GM12872 (cell line): Measurements from ENCODE around the gene BPI.

Source experiments
- TF ChIP-seq, protein P1 (sequence below): IDR thresholded peaks from 3 replicates; pipeline ENCODE4 v1.5.1; 2011; ENCODE audit warnings: low read depth, mild to moderate bottlenecking, low read length, moderate library complexity; ENCODE audit not compliant: insufficient read depth

Gene BPI

DNA sequence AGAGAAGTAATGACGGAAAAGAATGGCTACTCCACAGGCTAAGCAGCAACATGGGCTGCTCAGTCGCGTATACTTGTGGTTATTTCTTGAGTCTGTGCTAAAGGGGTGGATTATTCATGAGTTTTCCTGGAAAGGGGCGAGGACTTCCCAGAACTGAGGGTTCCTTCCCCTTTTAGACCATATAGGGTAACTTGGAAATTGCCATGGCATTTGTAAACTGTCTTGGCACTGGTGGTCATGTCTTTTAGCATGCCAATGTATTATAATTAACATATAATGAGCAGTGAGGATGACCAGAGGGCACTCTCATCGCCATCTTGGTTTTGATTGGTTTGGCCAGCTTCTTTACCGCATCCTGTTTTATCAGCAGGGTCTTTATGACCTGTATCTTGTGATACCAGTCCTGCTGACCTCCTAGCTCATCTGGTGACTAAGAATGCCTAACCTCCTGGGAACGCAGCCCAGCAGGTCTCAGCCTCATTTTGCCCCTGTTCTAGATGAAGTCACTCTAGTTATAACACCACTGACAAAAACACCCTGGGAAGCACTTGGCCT, 53.8 kb downstream of the BPI start:
- TF ChIP-seq, protein P1, sequence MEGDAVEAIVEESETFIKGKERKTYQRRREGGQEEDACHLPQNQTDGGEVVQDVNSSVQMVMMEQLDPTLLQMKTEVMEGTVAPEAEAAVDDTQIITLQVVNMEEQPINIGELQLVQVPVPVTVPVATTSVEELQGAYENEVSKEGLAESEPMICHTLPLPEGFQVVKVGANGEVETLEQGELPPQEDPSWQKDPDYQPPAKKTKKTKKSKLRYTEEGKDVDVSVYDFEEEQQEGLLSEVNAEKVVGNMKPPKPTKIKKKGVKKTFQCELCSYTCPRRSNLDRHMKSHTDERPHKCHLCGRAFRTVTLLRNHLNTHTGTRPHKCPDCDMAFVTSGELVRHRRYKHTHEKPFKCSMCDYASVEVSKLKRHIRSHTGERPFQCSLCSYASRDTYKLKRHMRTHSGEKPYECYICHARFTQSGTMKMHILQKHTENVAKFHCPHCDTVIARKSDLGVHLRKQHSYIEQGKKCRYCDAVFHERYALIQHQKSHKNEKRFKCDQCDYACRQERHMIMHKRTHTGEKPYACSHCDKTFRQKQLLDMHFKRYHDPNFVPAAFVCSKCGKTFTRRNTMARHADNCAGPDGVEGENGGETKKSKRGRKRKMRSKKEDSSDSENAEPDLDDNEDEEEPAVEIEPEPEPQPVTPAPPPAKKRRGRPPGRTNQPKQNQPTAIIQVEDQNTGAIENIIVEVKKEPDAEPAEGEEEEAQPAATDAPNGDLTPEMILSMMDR, result no peak

DNA sequence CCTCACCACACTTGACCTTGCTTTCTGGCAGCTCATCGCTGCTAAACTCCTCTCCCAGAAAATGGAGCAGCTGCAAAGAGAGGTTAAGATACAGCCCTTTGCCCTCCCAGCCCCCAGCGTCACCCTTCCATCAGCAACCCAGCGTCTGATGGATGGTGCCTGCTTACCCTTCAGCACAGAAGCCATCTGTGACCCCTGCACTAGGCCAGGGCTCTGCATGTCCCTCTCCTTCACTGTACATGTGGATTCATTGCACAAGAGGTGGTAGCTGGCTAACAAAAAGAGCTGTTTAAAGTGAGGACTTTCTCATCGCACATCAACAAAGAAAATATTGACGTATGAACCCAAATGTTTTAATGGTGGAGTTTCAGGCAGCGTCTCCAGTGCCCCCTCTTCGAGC, 54.6 kb downstream of the BPI start:
- TF ChIP-seq, protein P1, result no peak

DNA sequence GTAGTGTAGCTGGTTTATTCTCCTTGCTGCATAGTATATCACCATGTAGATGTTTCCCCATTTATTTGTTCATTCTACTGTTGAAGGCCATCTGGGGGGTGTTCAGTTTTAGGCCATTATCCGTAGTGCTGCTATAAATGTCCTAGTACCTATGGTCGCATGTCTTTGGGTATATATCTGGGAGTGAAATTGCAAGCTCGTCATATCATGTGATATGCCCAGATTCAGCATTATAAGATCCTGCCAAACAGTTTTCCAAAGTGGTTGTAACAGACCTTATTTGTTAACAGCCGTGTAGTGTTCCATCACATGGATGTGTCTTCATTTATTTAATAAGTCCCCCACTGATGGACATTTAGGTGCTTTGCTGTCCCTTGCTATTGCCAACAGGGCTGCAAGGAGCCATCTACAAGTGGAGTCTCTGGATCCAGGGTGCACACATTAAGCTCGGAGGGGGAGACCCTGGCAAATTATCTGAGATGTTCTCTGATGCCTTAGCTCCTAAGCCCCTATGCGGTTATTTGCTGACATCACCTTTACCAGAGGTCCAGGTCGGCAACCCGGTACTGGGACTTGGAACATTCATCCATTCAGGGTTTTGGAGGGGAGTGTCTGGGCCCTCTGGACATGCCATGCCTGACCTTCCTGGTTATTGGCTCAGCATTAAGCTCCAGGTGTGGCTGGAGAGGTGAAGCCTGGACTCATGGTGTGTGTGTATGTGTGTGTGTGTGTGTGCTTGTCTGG, 59.2 kb downstream of the BPI start:
- TF ChIP-seq, protein P1, result no peak

DNA sequence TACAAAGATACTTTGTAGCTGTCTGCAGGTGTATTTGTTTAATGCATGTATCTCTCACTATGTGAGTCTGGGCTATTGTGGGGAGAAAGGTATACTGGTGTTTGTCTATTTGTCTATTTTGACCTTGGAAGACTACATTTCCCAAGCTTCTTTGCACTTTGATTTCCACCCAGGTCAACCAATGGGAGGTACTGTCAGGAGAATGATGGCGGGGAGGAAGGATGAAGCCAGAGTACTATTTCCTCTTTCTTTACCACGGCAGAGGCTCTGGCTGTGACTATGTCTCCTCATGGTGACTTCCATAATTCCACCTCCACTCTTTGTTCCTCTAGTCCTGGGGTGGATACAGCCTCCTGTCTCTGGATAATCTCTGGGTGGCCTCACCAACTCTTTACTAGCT, 65.4 kb downstream of the BPI start:
- TF ChIP-seq, protein P1, result no peak

DNA sequence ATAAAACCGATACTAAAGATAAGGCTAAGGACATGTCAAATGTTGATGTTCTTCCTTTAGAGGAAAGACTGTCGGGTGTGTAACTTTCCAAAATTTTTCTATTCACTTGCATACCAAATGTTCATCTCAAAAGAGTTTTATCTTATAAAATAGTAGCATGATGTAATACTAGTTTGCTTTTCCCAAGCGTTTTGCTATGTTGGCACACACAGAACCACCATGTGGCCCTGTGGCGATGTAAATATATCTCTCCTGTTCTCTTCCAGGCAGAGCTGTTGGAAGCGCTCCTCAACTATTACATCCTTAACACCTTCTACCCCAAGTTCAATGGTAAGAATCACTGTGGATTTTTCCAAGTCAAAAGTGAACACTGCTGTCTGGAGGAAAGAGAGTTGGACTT, 68.8 kb downstream of the BPI start:
- TF ChIP-seq, protein P1, result no peak

DNA sequence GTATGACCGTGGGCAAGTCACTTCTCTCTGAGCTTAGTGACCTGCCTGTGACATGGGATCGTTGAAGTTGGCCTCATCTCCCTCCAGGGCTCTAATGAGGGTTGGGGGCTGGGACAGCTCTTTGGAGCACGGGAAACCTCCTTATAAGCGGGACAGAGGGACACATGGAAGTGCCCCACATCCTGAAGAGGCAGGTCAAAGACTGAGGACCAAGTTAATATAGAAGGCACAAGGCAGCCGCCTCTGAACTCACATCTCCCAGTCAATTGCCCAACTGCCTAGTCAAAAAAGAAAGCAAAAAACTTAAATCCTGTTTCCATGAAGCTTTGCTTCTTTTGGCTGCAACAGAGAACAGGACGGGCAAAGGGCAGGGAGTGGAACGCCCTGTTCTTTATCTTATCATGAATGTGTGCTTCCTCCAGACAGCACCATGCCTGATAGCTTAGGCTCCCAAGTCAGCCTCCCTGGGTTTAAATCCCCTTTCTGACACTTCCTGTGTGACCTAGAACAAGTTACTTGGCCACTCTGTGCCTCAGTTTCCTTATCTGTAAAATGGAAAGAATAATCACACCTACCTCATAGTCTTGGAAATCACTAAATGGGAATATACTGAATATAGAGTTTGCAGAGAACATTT, 69.4 kb downstream of the BPI start:
- TF ChIP-seq, protein P1, result no peak

DNA sequence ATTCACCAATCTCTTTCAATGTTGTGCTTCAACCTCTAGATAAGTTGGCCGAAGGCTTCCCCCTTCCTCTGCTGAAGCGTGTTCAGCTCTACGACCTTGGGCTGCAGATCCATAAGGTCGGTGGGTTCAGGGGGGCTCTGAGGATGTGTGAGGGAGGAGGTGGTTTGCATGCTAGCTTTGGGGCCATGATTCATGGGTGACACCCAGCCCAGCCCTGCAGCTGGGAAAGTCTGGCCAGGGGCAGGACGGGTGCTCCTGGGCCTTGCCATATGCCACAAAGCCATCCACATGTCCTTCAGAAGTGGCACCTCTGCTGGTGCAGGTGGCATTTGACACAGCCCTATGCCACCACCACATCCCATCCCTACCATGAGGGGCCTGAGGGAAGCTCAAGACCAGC, 69.9 kb downstream of the BPI start:
- TF ChIP-seq, protein P1, result no peak
